ENCODE results near the gene FMN2.

DNA sequence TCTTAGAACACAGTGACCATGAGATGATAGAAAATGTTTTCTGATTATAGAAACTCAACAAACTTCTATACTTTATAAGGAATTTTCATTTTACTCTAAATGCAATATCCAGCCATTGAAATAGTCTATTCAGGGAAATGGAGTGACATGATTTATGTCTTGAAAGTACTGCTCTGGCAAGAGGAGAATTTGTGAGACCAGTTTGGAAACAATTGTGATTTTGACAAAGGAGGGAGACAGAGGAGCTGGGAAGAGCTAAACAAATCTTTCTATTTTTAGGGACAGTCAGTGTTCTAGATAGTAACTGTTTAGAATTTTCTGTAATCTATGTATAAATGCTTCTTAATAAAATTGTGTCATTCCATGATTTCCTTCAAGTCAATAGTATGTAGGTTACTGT lies 252.3 kb downstream of the FMN2 start:
- TF ChIP-seq ZNF311 (tag by site-specific recombination; IDR thresholded peaks at IDR 0.05; ENCODE audit: borderline replicate concordance) (no peak), ZNF791 (tag by site-specific recombination; IDR thresholded peaks at IDR 0.05) (no peak)
- TF ChIP-seq, protein P1, sequence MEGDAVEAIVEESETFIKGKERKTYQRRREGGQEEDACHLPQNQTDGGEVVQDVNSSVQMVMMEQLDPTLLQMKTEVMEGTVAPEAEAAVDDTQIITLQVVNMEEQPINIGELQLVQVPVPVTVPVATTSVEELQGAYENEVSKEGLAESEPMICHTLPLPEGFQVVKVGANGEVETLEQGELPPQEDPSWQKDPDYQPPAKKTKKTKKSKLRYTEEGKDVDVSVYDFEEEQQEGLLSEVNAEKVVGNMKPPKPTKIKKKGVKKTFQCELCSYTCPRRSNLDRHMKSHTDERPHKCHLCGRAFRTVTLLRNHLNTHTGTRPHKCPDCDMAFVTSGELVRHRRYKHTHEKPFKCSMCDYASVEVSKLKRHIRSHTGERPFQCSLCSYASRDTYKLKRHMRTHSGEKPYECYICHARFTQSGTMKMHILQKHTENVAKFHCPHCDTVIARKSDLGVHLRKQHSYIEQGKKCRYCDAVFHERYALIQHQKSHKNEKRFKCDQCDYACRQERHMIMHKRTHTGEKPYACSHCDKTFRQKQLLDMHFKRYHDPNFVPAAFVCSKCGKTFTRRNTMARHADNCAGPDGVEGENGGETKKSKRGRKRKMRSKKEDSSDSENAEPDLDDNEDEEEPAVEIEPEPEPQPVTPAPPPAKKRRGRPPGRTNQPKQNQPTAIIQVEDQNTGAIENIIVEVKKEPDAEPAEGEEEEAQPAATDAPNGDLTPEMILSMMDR (tag by site-specific recombination; IDR thresholded peaks at IDR 0.05): no peak
